IPS-18c (cell line): Measurements from ENCODE around the gene TMEM218.
"Not testable (repeated sequence)": the region's sequence is repeated elsewhere in the genome, so short reads cannot be mapped to it uniquely, and the experiment has no call there.

Source experiments
- H3K4me3 ChIP-seq: 2 replicates; pipeline ENCODE4 v1.7.0; 2013; ENCODE audit warnings: low read depth, mild to moderate bottlenecking, low read length, moderate library complexity; ENCODE audit not compliant: insufficient read depth
- H3K9me3 ChIP-seq: one replicate; pipeline ENCODE4 v1.6.1; 2013; ENCODE audit warnings: mild to moderate bottlenecking, low read length, moderate library complexity; ENCODE audit not compliant: control insufficient read depth, insufficient read depth

TMEM218 gene

DNA sequence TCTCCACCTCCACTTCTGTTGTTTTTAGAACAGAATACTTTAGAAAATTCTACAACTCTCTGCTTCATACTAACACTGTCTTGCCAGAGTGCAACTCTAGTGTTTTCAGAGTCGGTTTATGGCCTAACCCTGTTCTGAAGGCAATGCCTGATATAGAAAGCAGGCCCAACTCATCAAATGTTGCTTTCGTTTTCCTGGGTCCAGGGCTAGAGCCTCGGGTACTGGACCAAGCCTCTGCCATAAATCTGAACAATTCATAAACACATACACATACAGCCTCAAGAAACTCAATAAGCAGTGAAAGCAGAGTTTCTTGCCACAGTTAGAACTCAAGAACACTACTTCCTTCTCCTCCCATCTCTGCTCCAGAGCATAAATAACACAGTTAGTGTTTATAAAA is 9.8 kb downstream of the TMEM218 start:
- no peak overlapping the region for H3K4me3 ChIP-seq
- H3K9me3 ChIP-seq, result no peaks in the 10 kb centered on the region

DNA sequence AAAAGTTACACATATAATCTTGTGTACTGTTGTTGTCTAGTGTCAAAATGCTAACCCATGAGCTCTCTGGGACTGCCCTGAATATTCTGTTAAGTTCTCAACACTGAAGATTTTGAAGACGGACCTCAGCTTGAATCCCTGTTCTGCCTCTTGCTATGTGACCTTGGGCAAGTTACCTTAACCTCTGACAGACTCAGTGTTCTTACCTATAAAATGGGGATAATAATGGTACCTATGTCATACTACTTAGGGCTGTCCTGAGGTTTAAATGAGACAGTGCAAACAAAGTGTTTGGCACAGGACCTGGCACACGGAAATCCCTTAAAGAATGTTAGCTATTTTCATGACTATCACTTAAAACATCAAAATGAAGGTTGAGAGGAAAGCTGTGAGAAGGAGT is 11.3 kb downstream of the TMEM218 start:
- H3K4me3 ChIP-seq, result no peak overlapping the region

DNA sequence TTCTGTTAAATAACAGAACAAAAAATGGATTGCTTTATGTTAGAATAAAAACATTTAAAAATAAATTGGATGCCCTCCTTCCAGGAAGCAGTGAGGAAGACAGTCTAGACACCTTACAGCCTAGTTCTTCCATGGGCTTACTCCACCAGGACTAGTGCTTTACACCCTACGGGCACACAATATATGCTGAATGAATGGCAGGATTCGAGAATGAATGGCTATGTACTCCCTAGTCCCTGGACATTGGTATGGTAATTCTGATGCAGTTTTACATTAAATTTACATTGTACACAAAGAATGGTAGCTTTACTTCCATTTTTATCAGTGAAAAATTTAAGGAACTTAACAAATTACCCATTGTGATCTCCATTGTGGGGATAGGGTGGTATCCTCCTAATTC is 16.7 kb downstream of the TMEM218 start:
- Histone ChIP-seq H3K9me3 (no peaks in the 10 kb centered on the region), H3K4me3 (no peak overlapping the region)

More for the DNA sequence above, 11.3 kb downstream of the TMEM218 start:
- H3K9me3 ChIP-seq, result no peaks in the 10 kb centered on the region

DNA sequence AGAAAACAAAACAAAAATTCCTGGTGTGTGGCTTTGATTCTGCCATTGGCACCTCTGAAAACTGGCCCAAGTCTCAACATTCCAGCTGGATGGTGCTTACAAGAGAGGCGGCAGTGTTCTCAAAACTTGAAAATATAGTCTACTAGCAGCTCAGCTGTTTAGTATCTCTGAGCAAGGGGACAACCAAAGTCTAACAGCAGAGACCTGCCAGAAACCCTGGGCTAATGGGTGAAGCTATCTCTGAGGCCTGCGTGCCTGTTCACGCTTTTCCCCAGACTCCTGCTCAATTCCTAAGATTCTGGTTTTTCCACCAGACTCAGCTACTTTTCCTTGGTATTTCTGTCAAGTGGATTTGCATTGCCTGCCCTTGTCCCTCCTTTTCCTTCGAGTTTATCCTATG is 17.9 kb downstream of the TMEM218 start:
- H3K9me3 ChIP-seq, result no peaks in the 10 kb centered on the region
- no peak overlapping the region for H3K4me3 ChIP-seq

DNA sequence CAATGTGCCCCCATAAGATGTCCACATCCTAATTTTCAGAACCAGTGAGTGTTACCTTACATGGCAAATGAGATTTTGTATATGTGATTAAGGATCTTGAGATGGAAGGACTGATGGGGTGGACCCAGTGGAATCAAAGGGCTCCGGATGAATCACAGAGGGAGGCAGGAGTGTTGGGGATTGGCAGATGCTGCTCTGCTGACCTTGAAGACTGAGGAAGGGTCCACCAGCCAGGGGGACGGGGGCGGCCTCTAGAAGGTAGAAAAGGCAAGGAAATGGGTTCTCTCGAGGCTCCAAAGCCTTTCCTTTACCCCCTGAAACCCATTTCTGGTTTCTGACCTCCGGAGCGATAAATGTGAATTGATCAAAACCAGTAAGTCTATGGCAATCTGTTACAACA is 18.8 kb downstream of the TMEM218 start:
- H3K9me3 ChIP-seq, result no peaks in the 10 kb centered on the region
- H3K4me3 ChIP-seq, result no peak overlapping the region

DNA sequence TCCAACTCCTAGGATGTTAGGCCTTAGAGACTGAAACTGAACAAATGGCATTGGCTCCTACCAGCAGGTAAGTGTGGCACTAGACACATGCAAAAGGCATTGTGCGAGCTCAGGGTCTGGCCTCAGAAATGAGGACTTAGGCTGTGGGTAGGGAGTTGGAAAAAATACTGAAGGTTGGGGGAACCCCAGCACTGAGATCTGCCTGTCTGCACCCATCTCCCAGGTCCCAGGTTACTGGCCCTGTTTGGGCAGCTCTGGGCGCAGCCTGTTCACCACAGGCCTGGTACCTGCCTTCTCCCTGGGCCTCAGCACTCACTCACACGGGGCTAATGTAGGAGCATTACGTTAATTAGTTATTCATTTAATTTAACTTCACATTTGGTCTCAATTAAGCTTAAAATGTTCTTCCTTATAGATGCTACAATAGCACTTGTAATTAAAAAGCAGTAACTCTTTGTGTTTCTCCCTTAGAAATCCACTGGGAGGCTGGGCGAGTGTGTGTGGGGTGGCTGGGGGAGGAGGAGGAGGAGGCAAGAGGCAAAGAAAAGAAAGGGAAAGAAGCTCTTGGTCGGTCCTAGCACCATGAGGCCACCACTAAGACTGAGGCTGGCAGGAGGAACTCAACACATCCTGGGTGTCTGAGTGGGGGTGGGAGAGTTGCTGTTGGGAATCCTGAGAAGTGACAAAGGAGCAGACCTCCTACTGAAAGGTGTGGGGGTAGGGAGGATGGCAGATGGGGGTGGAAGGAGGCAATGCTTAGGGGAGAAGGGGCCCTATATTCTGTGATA is 19.4 kb downstream of the TMEM218 start:
- Histone ChIP-seq H3K9me3 (no peaks in the 10 kb centered on the region), H3K4me3 (no peak overlapping the region)

DNA sequence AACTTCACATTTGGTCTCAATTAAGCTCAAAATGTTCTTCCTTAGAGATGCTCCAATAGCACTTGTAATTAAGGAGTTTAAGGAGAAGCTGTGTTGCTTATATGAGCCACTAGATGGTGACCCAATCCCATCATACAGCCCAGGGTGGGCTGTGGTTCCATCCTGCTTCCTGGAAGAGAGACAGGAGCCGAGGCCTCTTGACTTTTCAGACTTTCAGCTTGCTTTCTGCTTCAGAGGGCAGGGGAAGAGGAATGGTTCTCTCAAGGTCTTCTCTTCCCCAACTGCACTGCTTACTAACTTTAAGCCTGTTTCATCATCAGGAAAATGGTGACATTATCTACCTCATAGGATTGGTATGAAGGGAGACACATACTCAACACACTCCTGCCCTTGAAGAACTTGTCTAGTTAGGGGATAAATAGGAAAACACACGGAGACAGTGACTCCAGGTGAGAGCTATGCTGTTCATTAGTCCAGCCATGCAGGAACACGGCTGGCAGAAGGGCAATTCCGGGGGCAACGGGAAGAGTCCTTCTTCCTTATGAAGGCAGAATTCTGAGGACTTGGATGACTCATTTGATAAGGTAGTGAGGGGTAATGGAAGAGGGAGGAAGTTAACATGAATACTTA is 20.1 kb downstream of the TMEM218 start:
- H3K9me3 ChIP-seq, result no peaks in the 10 kb centered on the region
- no peak overlapping the region for H3K4me3 ChIP-seq

DNA sequence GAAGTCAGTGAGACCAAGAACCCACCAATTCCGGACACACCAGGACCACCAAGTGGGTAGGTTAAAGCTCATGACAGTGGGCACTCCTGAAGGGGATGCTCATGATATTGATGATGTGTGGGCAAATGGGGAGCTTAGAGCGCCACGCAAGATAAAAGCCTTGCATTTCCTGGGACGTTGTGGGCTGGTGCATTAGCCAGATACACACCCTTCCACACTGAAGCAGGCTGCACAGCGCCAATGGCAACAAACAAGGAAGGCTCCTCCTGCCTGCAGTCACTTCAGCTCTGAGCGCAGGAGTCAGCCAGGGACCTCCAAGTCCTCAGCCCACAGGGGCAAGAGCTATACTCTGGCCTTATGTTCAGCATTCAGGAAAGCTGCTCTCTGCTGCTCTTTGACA is 20.6 kb downstream of the TMEM218 start:
- Histone ChIP-seq H3K4me3 (no peak overlapping the region), H3K9me3 (no peaks in the 10 kb centered on the region)

DNA sequence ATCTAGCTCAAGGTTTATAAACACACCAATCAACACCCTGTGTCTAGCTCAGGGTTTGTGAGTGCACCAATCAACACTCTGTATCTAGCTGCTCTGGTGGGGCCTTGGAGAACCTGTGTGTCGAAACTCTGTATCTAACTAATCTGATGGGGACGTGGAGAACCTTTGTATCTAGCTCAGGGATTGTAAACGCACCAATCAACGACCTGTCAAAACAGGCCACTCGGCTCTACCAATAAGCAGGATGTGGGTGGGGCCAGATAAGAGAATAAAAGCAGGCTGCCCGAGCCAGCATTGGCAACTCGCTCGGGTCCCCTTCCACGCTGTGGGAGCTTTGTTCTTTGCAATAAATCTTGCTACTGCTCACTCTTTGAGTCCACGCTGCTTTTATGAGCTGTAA is 21.3 kb downstream of the TMEM218 start:
- not testable (repeated sequence) for H3K9me3 ChIP-seq, H3K4me3 ChIP-seq

DNA sequence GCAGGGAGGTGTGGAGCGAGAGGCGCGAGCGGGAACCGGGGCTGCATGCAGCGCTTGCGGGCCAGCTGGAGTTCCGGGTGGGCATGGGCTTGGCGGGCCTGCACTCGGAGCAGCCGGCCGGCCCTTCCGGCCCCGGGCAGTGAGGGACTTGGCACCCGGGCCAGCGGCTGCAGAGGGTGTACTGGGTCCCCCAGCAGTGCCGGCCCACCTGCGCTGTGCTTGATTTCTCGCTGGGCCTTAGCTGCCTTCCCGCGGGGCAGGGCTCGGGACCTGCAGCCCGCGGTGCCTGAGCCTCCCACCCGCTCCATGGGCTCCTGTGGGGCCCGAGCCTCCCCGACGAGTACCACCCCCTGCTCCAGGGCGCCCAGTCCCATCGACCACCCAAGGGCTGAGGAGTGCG is 21.9 kb downstream of the TMEM218 start:
- H3K9me3 ChIP-seq, H3K4me3 ChIP-seq: not testable (repeated sequence)

DNA sequence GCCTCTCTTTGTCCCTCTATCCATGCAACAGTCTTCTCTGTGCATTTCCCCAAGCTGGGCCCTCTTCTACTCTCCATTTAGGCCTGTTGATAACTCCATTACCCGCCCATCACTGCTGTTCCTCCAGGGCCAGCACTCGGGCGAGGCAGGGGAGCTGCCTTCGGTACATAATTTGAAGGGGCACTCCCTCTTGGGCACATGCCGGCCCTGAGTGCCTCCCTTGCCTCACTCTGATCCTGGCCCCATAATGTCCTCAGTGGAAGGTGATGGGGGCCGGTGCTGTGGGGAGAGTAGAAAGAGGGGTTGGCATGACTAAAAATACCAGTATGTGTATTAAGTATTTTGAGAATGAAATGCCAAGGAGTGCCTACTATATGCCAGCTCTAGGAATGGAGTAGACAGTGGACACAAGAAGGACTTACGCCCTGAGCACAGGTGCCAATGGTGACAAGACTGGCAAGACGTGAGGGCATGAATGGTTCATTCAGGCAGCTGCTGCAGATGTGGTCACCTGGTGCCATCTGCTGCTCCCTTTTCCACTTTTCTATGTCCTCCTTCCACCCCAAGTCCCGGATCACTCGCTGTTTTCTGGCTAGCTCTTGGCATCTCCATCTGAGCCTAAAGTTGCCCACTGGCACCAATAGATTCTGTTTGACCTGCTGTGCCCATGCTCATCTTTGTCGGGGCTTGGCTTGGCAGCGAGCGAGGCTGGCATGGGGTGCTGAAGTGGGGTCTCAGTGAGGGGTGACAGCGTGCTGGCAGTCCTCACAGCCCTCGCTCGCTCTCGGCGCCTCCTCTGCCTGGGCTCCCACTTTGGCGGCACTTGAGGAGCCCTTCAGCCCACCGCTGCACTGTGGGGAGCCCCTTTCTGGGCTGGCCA is 22.6 kb downstream of the TMEM218 start:
- no peak overlapping the region for H3K4me3 ChIP-seq
- H3K9me3 ChIP-seq, result no peaks in the 10 kb centered on the region

DNA sequence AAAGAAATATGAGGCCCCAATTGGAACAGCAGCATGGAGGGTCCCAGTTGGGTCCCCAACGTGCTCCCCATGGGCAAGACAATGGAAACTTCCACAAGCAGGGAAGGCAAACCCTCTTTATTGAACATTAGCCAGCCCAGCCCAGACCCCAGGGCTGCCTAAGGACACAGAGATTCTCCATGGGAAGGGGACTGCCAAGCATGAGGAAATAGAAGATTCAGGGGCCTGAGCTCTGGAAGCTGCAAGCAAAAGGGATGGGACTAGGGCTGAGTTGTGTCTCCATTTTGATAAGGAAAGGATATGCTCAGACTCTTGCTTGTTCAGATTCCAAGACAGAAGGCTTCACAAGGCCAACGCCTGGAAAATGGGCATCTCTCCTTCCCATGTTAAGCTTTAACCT is 23.3 kb downstream of the TMEM218 start:
- Histone ChIP-seq H3K9me3 (no peaks in the 10 kb centered on the region), H3K4me3 (no peak overlapping the region)

DNA sequence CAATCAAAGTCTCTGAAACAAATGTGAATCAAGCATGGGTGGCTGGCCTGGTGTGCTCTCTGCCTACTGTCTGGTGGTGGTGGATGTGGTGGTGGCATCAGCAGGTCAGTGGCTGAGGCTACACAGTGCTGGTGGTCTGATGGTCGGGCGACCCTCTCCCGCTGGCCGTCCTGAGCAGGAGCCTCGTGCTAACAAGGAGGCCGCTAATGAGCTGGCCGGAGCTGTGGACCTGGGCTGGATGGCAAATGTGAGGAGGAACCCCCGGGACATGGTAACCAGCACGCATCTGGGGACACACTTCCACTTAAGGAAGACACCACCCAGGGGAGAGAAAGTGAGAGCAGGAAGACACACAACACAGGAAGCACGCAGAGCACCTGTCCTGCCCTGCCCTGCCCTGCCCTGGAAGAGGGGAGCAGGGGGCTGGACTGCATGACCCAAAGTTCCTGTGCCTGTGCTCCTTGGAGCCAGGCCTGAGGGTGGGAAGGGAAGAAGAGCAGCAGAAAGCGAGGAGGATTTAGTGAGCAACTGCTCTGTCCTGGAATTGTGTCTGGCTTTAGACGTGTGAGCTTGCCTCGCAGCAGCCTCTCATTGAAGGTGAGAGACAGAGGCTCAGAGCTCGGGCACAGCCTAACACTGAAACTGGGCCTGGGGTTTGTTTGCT is 24.7 kb downstream of the TMEM218 start:
- H3K9me3 ChIP-seq, result no peaks in the 10 kb centered on the region
- H3K4me3 ChIP-seq, result no peak overlapping the region

DNA sequence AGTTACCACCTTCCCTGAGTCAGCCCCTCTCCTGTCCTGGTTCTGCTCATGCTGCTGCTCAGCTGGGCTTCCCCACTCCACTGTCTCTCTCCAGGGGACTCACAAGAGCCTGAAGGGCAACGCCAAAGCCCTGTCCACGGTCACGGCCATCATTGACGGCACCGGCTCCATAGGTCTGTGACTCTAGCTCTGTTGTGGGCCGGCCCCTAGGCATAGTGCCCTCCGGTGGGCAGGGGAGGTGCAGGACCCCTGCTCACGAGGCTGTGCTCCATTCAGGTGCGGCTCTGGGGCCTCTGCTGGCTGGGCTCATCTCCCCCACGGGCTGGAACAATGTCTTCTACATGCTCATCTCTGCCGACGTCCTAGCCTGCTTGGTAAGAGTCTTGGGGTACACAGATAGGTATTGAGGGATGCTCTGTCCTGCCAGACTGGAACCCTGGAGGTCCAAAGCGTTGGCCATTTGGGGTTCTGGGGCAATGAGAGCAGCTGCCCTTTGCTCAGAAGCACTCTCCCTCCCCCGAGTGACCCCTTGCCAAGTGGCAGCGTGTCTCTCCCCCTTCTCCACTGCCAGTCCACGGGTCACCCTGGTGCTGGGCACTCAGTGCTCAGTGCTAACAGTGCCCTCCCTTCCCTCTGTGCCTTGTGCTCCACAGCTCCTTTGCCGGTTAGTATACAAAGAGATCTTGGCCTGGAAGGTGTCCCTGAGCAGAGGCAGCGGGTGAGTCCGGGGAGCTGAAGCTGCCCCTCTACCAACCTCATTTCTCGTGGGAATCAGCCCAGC is 25.9 kb downstream of the TMEM218 start:
- Histone ChIP-seq H3K9me3 (no peaks in the 10 kb centered on the region), H3K4me3 (no peak overlapping the region)

DNA sequence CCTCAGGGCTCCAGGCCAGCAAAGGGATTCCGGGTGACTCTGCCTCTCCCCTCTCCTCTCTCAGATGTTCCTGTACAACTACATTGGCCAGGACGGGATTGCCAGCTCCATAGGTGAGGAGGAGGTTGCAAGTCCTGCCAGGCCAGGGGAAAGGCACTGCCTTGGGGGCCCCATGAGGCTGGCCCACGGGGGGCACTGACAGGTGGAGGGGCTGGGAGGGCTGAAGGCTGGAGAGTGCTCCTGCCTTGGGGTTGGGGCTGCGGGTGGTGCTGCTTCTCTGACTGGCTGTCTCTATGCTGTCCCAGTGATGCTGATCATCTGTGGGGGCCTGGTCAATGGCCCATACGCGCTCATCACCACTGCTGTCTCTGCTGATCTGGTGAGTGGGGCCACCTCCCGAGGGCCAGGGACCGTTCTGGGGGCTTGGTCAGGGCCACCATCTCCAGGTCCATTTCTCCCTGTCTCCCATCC is 26.6 kb downstream of the TMEM218 start:
- Histone ChIP-seq H3K4me3 (no peak overlapping the region), H3K9me3 (no peaks in the 10 kb centered on the region)

DNA sequence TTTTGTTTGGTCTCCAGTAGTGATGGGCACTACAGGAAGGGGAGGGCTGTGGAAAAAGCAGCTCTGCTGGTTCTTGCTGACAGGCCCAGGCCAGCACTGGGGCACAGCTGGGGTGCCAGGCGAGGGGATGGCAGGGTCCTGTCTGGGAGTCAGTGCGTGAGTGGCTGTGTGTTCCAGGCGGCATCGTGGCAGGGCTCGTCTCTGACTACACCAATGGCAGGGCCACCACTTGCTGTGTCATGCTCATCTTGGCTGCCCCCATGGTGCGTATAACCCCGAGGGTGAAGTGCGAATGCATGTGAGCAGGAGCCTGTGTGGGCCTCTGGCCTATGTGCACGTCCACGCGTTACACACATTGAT is 27.4 kb downstream of the TMEM218 start:
- H3K4me3 ChIP-seq, result no peak overlapping the region
- no peaks in the 10 kb centered on the region for H3K9me3 ChIP-seq
